Gastroesophageal sphincter (tissue), 4 donors: ENCODE data around the gene STX4. TPM values are rescaled to one million over a fixed set of nuclear protein-coding genes. Genes with fewer than 3 reads are reported as not detected.

Experiments used
- ATAC-seq: fragments of 150-250 bp; one replicate; pipeline ENCODE4 v1.9.1; 2016; ENCODE audit warnings: mild to moderate bottlenecking, moderate library complexity
- H3K27ac ChIP-seq, 4 donors: fragments of 200-600 bp; sonication (generic) in 3 of 4; 1 replicate in 3 of 4; 2 replicates in 1 of 4; pipeline ENCODE4 v1.5.1; 2016 to 2019
- H3K27me3 ChIP-seq: fragments of 200-600 bp; sonication (generic); one replicate; pipeline ENCODE4 v1.5.1; 2019
- H3K36me3 ChIP-seq, 2 donors: fragments of 200-600 bp; sonication (generic); one replicate each; pipeline ENCODE4 v1.5.1; 2019; ENCODE audit warnings: control low read depth in 1 of 2
- H3K4me1 ChIP-seq, 3 donors: fragments of 200-600 bp; sonication (generic); 1 replicate in 2 of 3; 2 replicates in 1 of 3; pipeline ENCODE4 v1.5.1; 2016 to 2019; ENCODE audit warnings: control low read depth in 2 of 3
- H3K4me3 ChIP-seq, 2 donors: fragments of 200-600 bp; sonication (generic); one replicate each; pipeline ENCODE4 v1.5.1; 2019; ENCODE audit warnings: mild to moderate bottlenecking in 1 of 2, moderate library complexity in 1 of 2
- H3K9me3 ChIP-seq, 3 donors: fragments of 200-600 bp; sonication (generic); one replicate each; pipeline ENCODE4 v1.5.1; 2017 to 2019; ENCODE audit warnings: control low read depth in 2 of 3
- EP300 ChIP-seq: sonication (generic); formaldehyde crosslinking; IDR thresholded peaks from one replicate; pipeline ENCODE4 v1.6.1; 2017; ENCODE audit warnings: antibody characterized with exemption, mild to moderate bottlenecking
- POLR2A ChIP-seq, 2 donors: fragments of 450-650 bp; IDR thresholded peaks; one replicate each; pipeline ENCODE4 v1.6.1; 2017; ENCODE audit warnings: antibody characterized with exemption in 2 of 2, mild to moderate bottlenecking in 2 of 2, moderate library complexity in 1 of 2
- POLR2AphosphoS5 ChIP-seq: sonication (generic); formaldehyde crosslinking; IDR thresholded peaks from one replicate; pipeline ENCODE4 v1.6.1; 2017; ENCODE audit warnings: antibody characterized with exemption
- WGBS, 2 donors: methylation state at CpG; one replicate each; pipeline ENCODE4 v1.1.5; 2018; ENCODE audit warnings: low coverage in 1 of 2; 5-methylcytosine and 5-hydroxymethylcytosine counted together
- total RNA-seq, 4 donors: library from RNA; depleted of rRNA; stranded (reverse); fragments of >200 nt; gene quantifications; one replicate each; pipeline ENCODE4 v1.1.0, GENCODE V29; 2016
- TF ChIP-seq, protein P1 (sequence below), 4 experiments: fragments of 200-600 bp in 2 of 4; fragments of 450-650 bp in 2 of 4; sonication (generic) in 1 of 4; IDR thresholded peaks; one replicate each; pipeline ENCODE4 v1.5.1; 2017 to 2019; ENCODE audit warnings: antibody characterized with exemption in 4 of 4, mild to moderate bottlenecking in 2 of 4, moderate library complexity in 2 of 4

The STX4 gene
- total RNA-seq, 4 donors from 2014 or later = 32.2 to 40.6 (median 37.2) TPM

DNA sequence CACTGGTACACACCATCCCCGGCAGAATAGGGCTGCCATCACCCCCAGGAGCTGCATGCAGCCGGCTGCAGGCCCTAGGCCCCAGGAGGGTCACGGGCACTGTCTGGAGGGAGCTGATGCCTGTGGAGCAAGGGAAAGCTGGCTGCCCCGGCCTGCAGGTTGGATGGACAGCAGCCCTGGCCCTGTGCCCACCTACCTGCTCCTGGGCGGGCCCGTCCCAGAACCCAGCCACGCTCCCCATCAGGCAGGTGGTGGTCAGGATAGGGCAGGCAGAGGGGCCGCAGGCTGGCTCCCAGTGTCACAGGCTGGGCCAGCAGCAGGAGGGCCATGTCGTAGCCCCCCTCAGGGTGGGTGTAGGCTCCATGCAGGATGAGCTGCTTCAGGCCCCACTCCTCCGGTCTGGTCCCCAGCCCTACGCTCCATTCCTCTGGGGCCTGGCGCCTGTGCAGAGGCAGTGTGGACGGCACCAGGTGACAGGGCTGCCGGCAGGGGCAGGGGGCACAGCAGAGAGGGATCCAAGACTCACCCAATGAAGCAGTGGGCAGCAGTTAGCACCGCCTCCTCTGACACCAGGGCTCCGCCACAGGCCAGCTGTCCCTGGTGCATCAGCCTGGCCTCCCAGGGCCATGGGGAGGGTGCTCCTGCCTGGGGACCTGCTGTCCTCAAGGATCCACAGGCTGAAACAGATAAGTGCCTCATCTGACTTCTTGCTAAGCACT is 51.4 kb downstream of the STX4 start:
- H3K4me1 ChIP-seq = peaks cover 0 to 25% (median 3%) of the 10 kb centered on the region in 3 donors
- H3K27ac ChIP-seq = no peak overlapping the region
- no peaks in the 10 kb centered on the region for H3K9me3 ChIP-seq
- no peak for ATAC-seq
- TF ChIP-seq POLR2AphosphoS5 (no peak), POLR2A (IDR thresholded peaks at IDR 0.05) (no peak), EP300 (no peak)
- TF ChIP-seq, protein P1, sequence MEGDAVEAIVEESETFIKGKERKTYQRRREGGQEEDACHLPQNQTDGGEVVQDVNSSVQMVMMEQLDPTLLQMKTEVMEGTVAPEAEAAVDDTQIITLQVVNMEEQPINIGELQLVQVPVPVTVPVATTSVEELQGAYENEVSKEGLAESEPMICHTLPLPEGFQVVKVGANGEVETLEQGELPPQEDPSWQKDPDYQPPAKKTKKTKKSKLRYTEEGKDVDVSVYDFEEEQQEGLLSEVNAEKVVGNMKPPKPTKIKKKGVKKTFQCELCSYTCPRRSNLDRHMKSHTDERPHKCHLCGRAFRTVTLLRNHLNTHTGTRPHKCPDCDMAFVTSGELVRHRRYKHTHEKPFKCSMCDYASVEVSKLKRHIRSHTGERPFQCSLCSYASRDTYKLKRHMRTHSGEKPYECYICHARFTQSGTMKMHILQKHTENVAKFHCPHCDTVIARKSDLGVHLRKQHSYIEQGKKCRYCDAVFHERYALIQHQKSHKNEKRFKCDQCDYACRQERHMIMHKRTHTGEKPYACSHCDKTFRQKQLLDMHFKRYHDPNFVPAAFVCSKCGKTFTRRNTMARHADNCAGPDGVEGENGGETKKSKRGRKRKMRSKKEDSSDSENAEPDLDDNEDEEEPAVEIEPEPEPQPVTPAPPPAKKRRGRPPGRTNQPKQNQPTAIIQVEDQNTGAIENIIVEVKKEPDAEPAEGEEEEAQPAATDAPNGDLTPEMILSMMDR (IDR thresholded peaks at IDR 0.05) = no peak
- peaks cover 0 to 100% of the 10 kb centered on the region in 2 donors for H3K36me3 ChIP-seq
- no CpG with 5 or more reads among the region's 16 CpGs for WGBS, 2 donors
- no peak overlapping the region for H3K4me3 ChIP-seq
- H3K27me3 ChIP-seq = no peaks in the 10 kb centered on the region

DNA sequence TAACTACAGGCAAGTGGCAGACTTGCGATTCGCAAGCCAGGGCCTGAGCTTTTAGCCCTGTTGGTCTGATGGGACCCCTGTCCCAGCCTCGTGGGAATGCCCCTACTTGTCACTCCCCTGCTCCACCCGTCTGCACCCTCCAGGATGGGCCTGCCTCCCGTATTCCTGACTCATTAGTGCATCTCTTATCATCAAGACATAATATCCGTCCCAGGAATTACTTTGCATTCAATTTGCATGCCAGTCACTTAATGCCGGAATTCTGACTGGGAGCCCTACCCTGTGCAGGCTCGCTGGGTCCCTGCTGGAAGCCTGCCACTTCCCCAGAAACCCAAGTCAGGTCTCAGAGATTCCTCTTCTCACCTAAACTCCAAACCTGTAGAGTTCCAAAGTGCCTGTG is 52.1 kb downstream of the STX4 start:
- Histone ChIP-seq H3K36me3 (peaks cover 0 to 100% of the 10 kb centered on the region in 2 donors), H3K27ac (no peak overlapping the region), H3K4me3 (no peak overlapping the region), H3K27me3 (no peaks in the 10 kb centered on the region), H3K9me3 (no peaks in the 10 kb centered on the region), H3K4me1 (peaks cover 0 to 25% (median 3%) of the 10 kb centered on the region in 3 donors)
- no peak for ATAC-seq
- no peak for TF ChIP-seq EP300
- no peak for TF ChIP-seq POLR2AphosphoS5
- no peak for TF ChIP-seq POLR2A (IDR thresholded peaks at IDR 0.05)
- TF ChIP-seq, protein P1 (IDR thresholded peaks at IDR 0.05) = no peak
- 64 to 86% methylated on average over 5 to 7 of the region's 8 CpGs for WGBS, 2 donors

- no peak overlapping the region for H3K4me3 ChIP-seq
- H3K4me1 ChIP-seq = peaks cover 0 to 22% (median 3%) of the 10 kb centered on the region in 3 donors
- WGBS, 2 donors = 85% methylated on average over 8 of the region's 18 CpGs; no CpG with 5 or more reads in 1 of the 2 donors
- H3K27me3 ChIP-seq = no peaks in the 10 kb centered on the region
- H3K27ac ChIP-seq = no peak overlapping the region
- H3K9me3 ChIP-seq = no peaks in the 10 kb centered on the region
- peaks cover 0 to 100% of the 10 kb centered on the region in 2 donors for H3K36me3 ChIP-seq
- ATAC-seq = no peak
- TF ChIP-seq POLR2AphosphoS5 = no peak
- TF ChIP-seq, protein P1 (IDR thresholded peaks at IDR 0.05) = no peak
These were observed 52.7 kb downstream of the STX4 start for GRCh38 chr16:31085873-31086628.

DNA sequence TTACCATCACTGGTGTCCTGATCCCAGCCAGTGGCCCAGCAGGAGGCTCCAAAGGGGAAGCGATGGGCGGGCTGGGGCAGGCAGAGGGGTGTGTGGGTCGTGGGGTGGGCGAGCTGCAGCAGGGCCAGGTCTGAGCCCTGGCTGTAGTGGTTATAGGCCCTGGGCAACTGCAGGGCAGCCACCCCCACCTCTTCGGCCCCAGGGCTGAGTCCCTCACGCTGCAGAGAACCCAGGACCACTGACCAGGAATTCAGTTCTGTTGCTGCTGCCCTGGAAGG is 53.2 kb downstream of the STX4 start:
- peaks cover 0 to 100% of the 10 kb centered on the region in 2 donors for H3K36me3 ChIP-seq

More for the DNA sequence above, 53.2 kb downstream of the STX4 start:
- Histone ChIP-seq H3K27me3 (no peaks in the 10 kb centered on the region), H3K4me3 (no peak overlapping the region), H3K4me1 (peaks cover 0 to 17% (median 3%) of the 10 kb centered on the region in 3 donors), H3K9me3 (no peaks in the 10 kb centered on the region), H3K27ac (no peak overlapping the region)
- ATAC-seq = no peak
- TF ChIP-seq EP300 (no peak), POLR2A (IDR thresholded peaks at IDR 0.05) (no peak), POLR2AphosphoS5 (no peak)
- TF ChIP-seq, protein P1 (IDR thresholded peaks at IDR 0.05) = no peak
- no CpG with 5 or more reads among the region's 6 CpGs for WGBS, 2 donors
